HepG2 (cell line): ENCODE data around the gene KLF11. TPM values are rescaled to one million over a fixed set of nuclear protein-coding genes. Genes with fewer than 3 reads are reported as not detected.

Experiments
- DR1 ChIP-seq: sonication (generic); formaldehyde crosslinking; IDR thresholded peaks from 2 replicates; pipeline ENCODE4 v1.8.0; 2021; ENCODE audit warnings: mild to moderate bottlenecking, missing genetic modification reagents, inconsistent platforms
- PRPF4 ChIP-seq: fragments of 200-400 bp; formaldehyde crosslinking; IDR thresholded peaks from 2 replicates; pipeline ENCODE4 v1.6.1; 2016; ENCODE audit warnings: low read length, low read depth; ENCODE audit not compliant: poor library complexity, severe bottlenecking
- SATB2 ChIP-seq: sonication (generic); formaldehyde crosslinking; IDR thresholded peaks from 2 replicates; pipeline ENCODE4 v1.5.0; 2020; ENCODE audit warnings: missing genetic modification reagents
- SNAPC4 ChIP-seq: sonication (generic); formaldehyde crosslinking; IDR thresholded peaks from 2 replicates; pipeline ENCODE4 v1.4.0; 2020; ENCODE audit warnings: mild to moderate bottlenecking, missing genetic modification reagents
- ZBTB7A ChIP-seq: sonication (generic); formaldehyde crosslinking; IDR thresholded peaks from 2 replicates; pipeline ENCODE4 v1.8.0; 2022; ENCODE audit warnings: mild to moderate bottlenecking, missing genetic modification reagents
- ZMAT3 ChIP-seq: sonication (generic); formaldehyde crosslinking; conservative IDR thresholded peaks from 2 replicates; pipeline ENCODE4 v1.7.0; 2021; ENCODE audit warnings: missing genetic modification reagents
- ZNF574 ChIP-seq: sonication (generic); formaldehyde crosslinking; IDR thresholded peaks from 2 replicates; pipeline ENCODE4 v1.4.0; 2020; ENCODE audit warnings: missing genetic modification reagents
- ZNF768 ChIP-seq: sonication (generic); formaldehyde crosslinking; IDR thresholded peaks from 2 replicates; pipeline ENCODE4 v1.4.0; 2020; ENCODE audit warnings: missing genetic modification reagents
- ZNF816 ChIP-seq: sonication (generic); formaldehyde crosslinking; IDR thresholded peaks from 2 replicates; pipeline ENCODE4 v1.8.0; 2022; ENCODE audit warnings: missing genetic modification reagents, mild to moderate bottlenecking, borderline replicate concordance
- polyA plus RNA-seq, 8 experiments: library from polyadenylated mRNA; depleted of rRNA in 3 of 8; stranded (reverse) in 7 of 8; unstranded in 1 of 8; fragments of >200 nt; fragmentation: Illumina TruSeq in 4 of 8; extraction: Trizol in 4 of 8; gene quantifications; 2 replicates each; pipeline versions ENCODE4 v1.2.1 to v1.2.3, GENCODE V29; 2011 to 2016; ENCODE audit warnings: low read depth in 4 of 8, missing spikeins in 1 of 8, mixed read lengths in 1 of 8; ENCODE audit not compliant: insufficient read depth in 1 of 8
- total RNA-seq, 5 experiments: library from RNA; depleted of rRNA; stranded (reverse); fragments of >200 nt; fragmentation: Illumina TruSeq; extraction: Trizol; gene quantifications; 2 replicates each; pipeline ENCODE4 v1.2.3, GENCODE V29; 2016; ENCODE audit warnings: low read depth in 1 of 5
- TF ChIP-seq, protein P1 (sequence below): sonication (generic); formaldehyde crosslinking; IDR thresholded peaks from 2 replicates; pipeline ENCODE4 v1.4.0; 2020; ENCODE audit warnings: mild to moderate bottlenecking, missing genetic modification reagents, borderline replicate concordance
- TF ChIP-seq, protein P2 (sequence below): sonication (generic); formaldehyde crosslinking; IDR thresholded peaks from 2 replicates; pipeline ENCODE4 v1.4.0; 2020; ENCODE audit warnings: mild to moderate bottlenecking, missing genetic modification reagents, borderline replicate concordance

The KLF11 gene
- total and polyA plus RNA-seq, 2 of the 13 experiments (the other 11 are each of a cell fraction or from before 2014, with no cell fraction given) = 2.5 to 11.8 TPM

DNA sequence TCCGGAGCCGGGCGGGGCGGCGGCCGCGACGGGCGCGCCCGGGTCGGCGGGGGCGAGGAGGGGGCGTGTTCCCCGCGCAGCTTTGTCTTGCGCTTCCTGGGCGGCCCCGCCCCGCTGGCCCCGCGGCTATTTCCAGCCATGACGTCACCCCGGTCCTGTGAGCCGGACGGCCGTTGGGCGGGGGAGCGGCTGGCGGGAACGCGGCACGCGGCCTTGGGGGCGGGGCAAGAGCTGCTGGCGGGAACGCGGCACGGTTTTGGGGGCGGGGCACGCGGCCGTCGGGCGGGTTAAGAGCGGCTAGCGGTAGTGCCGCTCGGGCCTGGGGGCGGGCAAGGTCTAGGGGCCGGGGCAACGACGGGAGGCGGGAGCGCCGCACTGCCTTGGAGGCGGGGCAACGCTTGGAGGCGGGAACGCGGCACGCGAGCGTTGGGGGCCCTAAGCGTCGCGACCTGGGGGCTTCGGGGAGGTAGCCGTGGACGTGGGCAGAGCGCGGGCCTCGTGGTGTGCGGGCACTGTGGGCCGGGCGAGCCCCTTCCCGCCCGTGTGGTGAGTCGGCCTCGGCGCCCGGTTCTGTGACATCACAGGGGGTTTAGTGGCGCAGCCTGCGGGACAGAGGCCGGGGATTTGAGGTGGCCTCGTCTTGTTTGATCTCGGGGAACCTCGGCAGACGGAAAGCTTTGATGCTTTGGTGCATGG lies 704 bp downstream of the KLF11 start (continued):
- TF ChIP-seq ZNF574 = peak; percentile 56
- peak; percentile 49; the same call in 1 of the 2 replicates for TF ChIP-seq ZNF768 (CRISPR knock-in tag)
- TF ChIP-seq, protein P1, sequence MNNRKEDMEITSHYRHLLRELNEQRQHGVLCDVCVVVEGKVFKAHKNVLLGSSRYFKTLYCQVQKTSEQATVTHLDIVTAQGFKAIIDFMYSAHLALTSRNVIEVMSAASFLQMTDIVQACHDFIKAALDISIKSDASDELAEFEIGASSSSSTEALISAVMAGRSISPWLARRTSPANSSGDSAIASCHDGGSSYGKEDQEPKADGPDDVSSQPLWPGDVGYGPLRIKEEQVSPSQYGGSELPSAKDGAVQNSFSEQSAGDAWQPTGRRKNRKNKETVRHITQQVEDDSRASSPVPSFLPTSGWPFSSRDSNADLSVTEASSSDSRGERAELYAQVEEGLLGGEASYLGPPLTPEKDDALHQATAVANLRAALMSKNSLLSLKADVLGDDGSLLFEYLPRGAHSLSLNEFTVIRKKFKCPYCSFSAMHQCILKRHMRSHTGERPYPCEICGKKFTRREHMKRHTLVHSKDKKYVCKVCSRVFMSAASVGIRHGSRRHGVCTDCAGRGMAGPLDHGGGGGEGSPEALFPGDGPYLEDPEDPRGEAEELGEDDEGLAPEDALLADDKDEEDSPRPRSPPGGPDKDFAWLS = no peak
- TF ChIP-seq, protein P2, sequence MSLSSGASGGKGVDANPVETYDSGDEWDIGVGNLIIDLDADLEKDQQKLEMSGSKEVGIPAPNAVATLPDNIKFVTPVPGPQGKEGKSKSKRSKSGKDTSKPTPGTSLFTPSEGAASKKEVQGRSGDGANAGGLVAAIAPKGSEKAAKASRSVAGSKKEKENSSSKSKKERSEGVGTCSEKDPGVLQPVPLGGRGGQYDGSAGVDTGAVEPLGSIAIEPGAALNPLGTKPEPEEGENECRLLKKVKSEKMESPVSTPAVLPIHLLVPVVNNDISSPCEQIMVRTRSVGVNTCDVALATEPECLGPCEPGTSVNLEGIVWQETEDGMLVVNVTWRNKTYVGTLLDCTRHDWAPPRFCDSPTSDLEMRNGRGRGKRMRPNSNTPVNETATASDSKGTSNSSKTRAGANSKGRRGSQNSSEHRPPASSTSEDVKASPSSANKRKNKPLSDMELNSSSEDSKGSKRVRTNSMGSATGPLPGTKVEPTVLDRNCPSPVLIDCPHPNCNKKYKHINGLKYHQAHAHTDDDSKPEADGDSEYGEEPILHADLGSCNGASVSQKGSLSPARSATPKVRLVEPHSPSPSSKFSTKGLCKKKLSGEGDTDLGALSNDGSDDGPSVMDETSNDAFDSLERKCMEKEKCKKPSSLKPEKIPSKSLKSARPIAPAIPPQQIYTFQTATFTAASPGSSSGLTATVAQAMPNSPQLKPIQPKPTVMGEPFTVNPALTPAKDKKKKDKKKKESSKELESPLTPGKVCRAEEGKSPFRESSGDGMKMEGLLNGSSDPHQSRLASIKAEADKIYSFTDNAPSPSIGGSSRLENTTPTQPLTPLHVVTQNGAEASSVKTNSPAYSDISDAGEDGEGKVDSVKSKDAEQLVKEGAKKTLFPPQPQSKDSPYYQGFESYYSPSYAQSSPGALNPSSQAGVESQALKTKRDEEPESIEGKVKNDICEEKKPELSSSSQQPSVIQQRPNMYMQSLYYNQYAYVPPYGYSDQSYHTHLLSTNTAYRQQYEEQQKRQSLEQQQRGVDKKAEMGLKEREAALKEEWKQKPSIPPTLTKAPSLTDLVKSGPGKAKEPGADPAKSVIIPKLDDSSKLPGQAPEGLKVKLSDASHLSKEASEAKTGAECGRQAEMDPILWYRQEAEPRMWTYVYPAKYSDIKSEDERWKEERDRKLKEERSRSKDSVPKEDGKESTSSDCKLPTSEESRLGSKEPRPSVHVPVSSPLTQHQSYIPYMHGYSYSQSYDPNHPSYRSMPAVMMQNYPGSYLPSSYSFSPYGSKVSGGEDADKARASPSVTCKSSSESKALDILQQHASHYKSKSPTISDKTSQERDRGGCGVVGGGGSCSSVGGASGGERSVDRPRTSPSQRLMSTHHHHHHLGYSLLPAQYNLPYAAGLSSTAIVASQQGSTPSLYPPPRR (CRISPR knock-in tag) = peak; percentile 52; the same call in 1 of the 2 replicates
- TF ChIP-seq SNAPC4 (CRISPR knock-in tag) = no peak
- TF ChIP-seq ZBTB7A (CRISPR knock-in tag) = peak; percentile 5; the same call in 1 of the 2 replicates
- peak; percentile 59; the same call in 1 of the 2 replicates for TF ChIP-seq ZMAT3 (CRISPR knock-in tag)
- no peak for TF ChIP-seq SATB2 (CRISPR knock-in tag)
- TF ChIP-seq DR1 (CRISPR knock-in tag) = 0 out of 2 replicates have a peak, but pooled peaks have one; percentile 14
- TF ChIP-seq PRPF4 = no peak
- 0 out of 2 replicates have a peak, but pooled peaks have one; percentile 28 for TF ChIP-seq ZNF816
